ENCODE measurements around the gene C11orf21.

- TF ChIP-seq ZZZ3 (IDR thresholded peaks at IDR 0.05), result no peak
- TF ChIP-seq PHF20 (IDR thresholded peaks at IDR 0.05; ENCODE audit: partially characterized antibody), result no peak
- TF ChIP-seq FOXK1 (CRISPR knock-in tag; IDR thresholded peaks at IDR 0.05; ENCODE audit: borderline replicate concordance), result no peak
- TF ChIP-seq POLR2A (conservative IDR thresholded peaks at IDR 0.05), result no peak
- TF ChIP-seq ELF1 (tag; IDR thresholded peaks at IDR 0.05), result no peak
- no peak for TF ChIP-seq EP300 (IDR thresholded peaks at IDR 0.05; ENCODE audit: low read length)
- TF ChIP-seq ZSCAN29 (IDR thresholded peaks at IDR 0.05), result no peak
- no peak for TF ChIP-seq ZNF146 (CRISPR knock-in tag; IDR thresholded peaks at IDR 0.05; ENCODE audit: unreplicated experiment)
- TF ChIP-seq PHTF2 (CRISPR knock-in tag; IDR thresholded peaks at IDR 0.05), result no peak
- TF ChIP-seq CTCF (IDR thresholded peaks at IDR 0.05 in 2 of 3, conservative IDR thresholded peaks at IDR 0.05 in 1 of 3; ENCODE audit: insufficient read depth in 2 of 3, low read depth in 1 of 3, low read length in 3 of 3), result no peak
- no peak for TF ChIP-seq FOXM1 (IDR thresholded peaks at IDR 0.05; ENCODE audit: low read depth)
- no peak for TF ChIP-seq FOXM1 (CRISPR knock-in tag; IDR thresholded peaks at IDR 0.05; ENCODE audit: low read depth)
- TF ChIP-seq, protein P1, sequence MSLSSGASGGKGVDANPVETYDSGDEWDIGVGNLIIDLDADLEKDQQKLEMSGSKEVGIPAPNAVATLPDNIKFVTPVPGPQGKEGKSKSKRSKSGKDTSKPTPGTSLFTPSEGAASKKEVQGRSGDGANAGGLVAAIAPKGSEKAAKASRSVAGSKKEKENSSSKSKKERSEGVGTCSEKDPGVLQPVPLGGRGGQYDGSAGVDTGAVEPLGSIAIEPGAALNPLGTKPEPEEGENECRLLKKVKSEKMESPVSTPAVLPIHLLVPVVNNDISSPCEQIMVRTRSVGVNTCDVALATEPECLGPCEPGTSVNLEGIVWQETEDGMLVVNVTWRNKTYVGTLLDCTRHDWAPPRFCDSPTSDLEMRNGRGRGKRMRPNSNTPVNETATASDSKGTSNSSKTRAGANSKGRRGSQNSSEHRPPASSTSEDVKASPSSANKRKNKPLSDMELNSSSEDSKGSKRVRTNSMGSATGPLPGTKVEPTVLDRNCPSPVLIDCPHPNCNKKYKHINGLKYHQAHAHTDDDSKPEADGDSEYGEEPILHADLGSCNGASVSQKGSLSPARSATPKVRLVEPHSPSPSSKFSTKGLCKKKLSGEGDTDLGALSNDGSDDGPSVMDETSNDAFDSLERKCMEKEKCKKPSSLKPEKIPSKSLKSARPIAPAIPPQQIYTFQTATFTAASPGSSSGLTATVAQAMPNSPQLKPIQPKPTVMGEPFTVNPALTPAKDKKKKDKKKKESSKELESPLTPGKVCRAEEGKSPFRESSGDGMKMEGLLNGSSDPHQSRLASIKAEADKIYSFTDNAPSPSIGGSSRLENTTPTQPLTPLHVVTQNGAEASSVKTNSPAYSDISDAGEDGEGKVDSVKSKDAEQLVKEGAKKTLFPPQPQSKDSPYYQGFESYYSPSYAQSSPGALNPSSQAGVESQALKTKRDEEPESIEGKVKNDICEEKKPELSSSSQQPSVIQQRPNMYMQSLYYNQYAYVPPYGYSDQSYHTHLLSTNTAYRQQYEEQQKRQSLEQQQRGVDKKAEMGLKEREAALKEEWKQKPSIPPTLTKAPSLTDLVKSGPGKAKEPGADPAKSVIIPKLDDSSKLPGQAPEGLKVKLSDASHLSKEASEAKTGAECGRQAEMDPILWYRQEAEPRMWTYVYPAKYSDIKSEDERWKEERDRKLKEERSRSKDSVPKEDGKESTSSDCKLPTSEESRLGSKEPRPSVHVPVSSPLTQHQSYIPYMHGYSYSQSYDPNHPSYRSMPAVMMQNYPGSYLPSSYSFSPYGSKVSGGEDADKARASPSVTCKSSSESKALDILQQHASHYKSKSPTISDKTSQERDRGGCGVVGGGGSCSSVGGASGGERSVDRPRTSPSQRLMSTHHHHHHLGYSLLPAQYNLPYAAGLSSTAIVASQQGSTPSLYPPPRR (CRISPR knock-in tag; IDR thresholded peaks at IDR 0.05; ENCODE audit: borderline replicate concordance), result no peak
Measured at GRCh38 chr11:2314525-2315394, 13.0 kb upstream of the C11orf21 start.

All from K562 (cell line).